SH-SY5Y (cell line): Measurements from ENCODE around the gene DYNLT2.
A peak's percentile ranks its signal among the peaks of the same experiment; 100 is the strongest.

Experiments used
- GATA2 ChIP-seq: IDR thresholded peaks from 2 replicates; pipeline ENCODE4 v1.6.1; 2011; ENCODE audit warnings: mild to moderate bottlenecking, low read depth, low read length
- GATA3 ChIP-seq: IDR thresholded peaks from 2 replicates; pipeline ENCODE4 v1.6.1; 2011; ENCODE audit warnings: low read depth, mild to moderate bottlenecking, low read length, moderate library complexity

GRCh38 chr6:169751242-169752073 lies at the start of gene DYNLT2, which contains the start of gene ERMARD:
- TF ChIP-seq GATA2: peak; percentile 15; the same call in 1 of the 2 replicates
- TF ChIP-seq GATA3: no peak
